Endothelial cell of umbilical vein (primary cell): ENCODE results near the gene DDX54. TPM values are rescaled to one million over a fixed set of nuclear protein-coding genes. Genes with fewer than 3 reads are reported as not detected.

Experiments
- BruUV-seq: library from RNA; stranded (reverse); fragments of 400-500 nt; replicated peaks from 2 replicates; lab custom pipeline; 2021; lab: Mats Ljungman, UMichigan
- CTCF ChIA-PET: fragments of 300-600, 350-600 bp; sonication (Branson Sonifier 250); formaldehyde crosslinking; loops from one replicate; lab custom pipeline; 2021; ENCODE audit warnings: antibody characterized with exemption, inconsistent platforms; lab: Charles Lee
- POLR2A ChIA-PET: fragments of 300-600, 350-600 bp; sonication (Branson Sonifier 250); formaldehyde crosslinking; loops from one replicate; lab custom pipeline; 2021; ENCODE audit warnings: antibody characterized with exemption, inconsistent platforms; lab: Charles Lee
- DNase-seq: peaks from one replicate; pipeline ENCODE4 v3.0.0-alpha.2; 2011; ENCODE audit warnings: low read depth, low spot score
- FAIRE-seq: peaks from 2 replicates; lab custom pipeline; 2011; peaks lifted over from hg19 to GRCh38; lab: Jason Lieb, UNC
- H2AFZ ChIP-seq: 2 replicates; pipeline ENCODE4 v1.6.0; 2012; ENCODE audit warnings: low read depth, low read length, control low read depth, inconsistent platforms
- H3K27ac ChIP-seq: 2 replicates; pipeline ENCODE4 v1.5.1; 2011; ENCODE audit warnings: low read depth, mild to moderate bottlenecking, control low read depth, low read length, moderate library complexity; ENCODE audit not compliant: insufficient read depth
- H3K27me3 ChIP-seq, 2 experiments: 2 replicates each; pipeline versions ENCODE4 v1.6.0 to v1.6.1; 2011; ENCODE audit warnings: low read length in 2 of 2, mixed read lengths in 1 of 2; ENCODE audit not compliant: control insufficient read depth in 2 of 2, insufficient read depth in 2 of 2
- H3K36me3 ChIP-seq, 2 experiments: 2 replicates in 1 of 2; 3 replicates in 1 of 2; pipeline ENCODE4 v1.5.1; 2011; ENCODE audit warnings: low read length in 2 of 2, mild to moderate bottlenecking in 1 of 2, moderate library complexity in 1 of 2; ENCODE audit not compliant: control insufficient read depth in 2 of 2, insufficient read depth in 2 of 2; ENCODE audit errors: extremely low read depth in 1 of 2
- H3K4me1 ChIP-seq: 3 replicates; pipeline ENCODE4 v1.5.1; 2011; ENCODE audit warnings: mild to moderate bottlenecking, low read length; ENCODE audit not compliant: control insufficient read depth, insufficient read depth; ENCODE audit errors: extremely low read depth
- H3K4me2 ChIP-seq: 2 replicates; pipeline ENCODE4 v1.6.1; 2011; ENCODE audit warnings: low read length, control low read depth, mixed read lengths; ENCODE audit not compliant: insufficient read depth
- H3K4me3 ChIP-seq, 3 experiments: fragments of 200-600 bp in 1 of 3; sonication (generic), shearing (Covaris generic) in 1 of 3; replicated peaks in 1 of 3; 2 replicates each; pipeline ENCODE4 v1.5.1; 2011 to 2016; ENCODE audit warnings: control low read depth in 3 of 3, low read length in 3 of 3, mild to moderate bottlenecking in 2 of 3, inconsistent platforms in 1 of 3, low read depth in 1 of 3, moderate library complexity in 1 of 3; ENCODE audit not compliant: insufficient read depth in 1 of 3
- H3K79me2 ChIP-seq: 2 replicates; pipeline ENCODE4 v1.6.0; 2012; ENCODE audit warnings: low read length, inconsistent platforms; ENCODE audit not compliant: control insufficient read depth, insufficient read depth
- H3K9ac ChIP-seq: replicated peaks from 2 replicates; pipeline ENCODE3; 2011; ENCODE audit warnings: low read length, control low read depth; ENCODE audit not compliant: insufficient read depth; ENCODE audit errors: extremely low read depth
- H3K9me1 ChIP-seq: replicated peaks from 3 replicates; pipeline ENCODE4 v1.6.0; 2011; ENCODE audit warnings: mild to moderate bottlenecking, low read length; ENCODE audit not compliant: control insufficient read depth, insufficient read depth; ENCODE audit errors: extremely low read depth
- H3K9me3 ChIP-seq: replicated peaks from 2 replicates; pipeline ENCODE4 v1.5.1; 2012; ENCODE audit warnings: low read length, inconsistent platforms; ENCODE audit not compliant: control insufficient read depth, insufficient read depth
- H4K20me1 ChIP-seq: replicated peaks from 2 replicates; pipeline ENCODE3; 2011; ENCODE audit warnings: mild to moderate bottlenecking, low read length; ENCODE audit not compliant: control insufficient read depth, insufficient read depth; ENCODE audit errors: extremely low read depth
- GATA2 ChIP-seq: IDR thresholded peaks from 2 replicates; pipeline ENCODE4 v1.7.0; 2011; ENCODE audit warnings: low read depth, mild to moderate bottlenecking, moderate library complexity, mixed read lengths, low read length; ENCODE audit not compliant: insufficient read length, insufficient read depth
- JUN ChIP-seq: IDR thresholded peaks from 2 replicates; pipeline ENCODE4 v1.6.1; 2011; ENCODE audit warnings: borderline replicate concordance, low read depth; ENCODE audit not compliant: insufficient read length, insufficient read depth
- MYC ChIP-seq: IDR thresholded peaks from one replicate; pipeline ENCODE4 v1.6.1; 2011; ENCODE audit warnings: mild to moderate bottlenecking, low read depth, low read length
- POLR2A ChIP-seq: IDR thresholded peaks from 2 replicates; pipeline ENCODE4 v1.6.1; 2012; ENCODE audit warnings: low read depth, mild to moderate bottlenecking, control low read depth, low read length
- POLR2AphosphoS5 ChIP-seq: IDR thresholded peaks from 2 replicates; pipeline ENCODE4 v1.6.1; 2012; ENCODE audit warnings: low read depth, mild to moderate bottlenecking, control low read depth, low read length, moderate library complexity; ENCODE audit not compliant: insufficient read depth
- dilution Hi-C: fragments of 300-500 bp; cut with MboI; formaldehyde crosslinking; loops from one replicate; pipeline ENCODE4 v1.15.0; 2019; ENCODE audit warnings: low sequenced_read_pairs; ENCODE audit not compliant: extremely low pct_ligation_motif_present
- intact Hi-C: fragments of 100-400 bp; cut with micrococcal nuclease; formaldehyde crosslinking; loops from one replicate; pipeline ENCODE4 v1.10.0; 2022
- polyA plus RNA-seq, 4 experiments: library from polyadenylated mRNA; depleted of rRNA in 3 of 4; stranded (reverse) in 3 of 4; unstranded in 1 of 4; fragments of >200 nt; gene quantifications; 2 replicates each; pipeline versions ENCODE4 v1.2.1 to v1.2.3, GENCODE V29; 2011 to 2012; ENCODE audit warnings: missing spikeins in 1 of 4
- total RNA-seq: library from RNA; stranded (reverse); gene quantifications from 2 replicates; pipeline ENCODE4 v1.2.3, GENCODE V29; 2021
- TF ChIP-seq, protein P1 (sequence below), 2 donors: IDR thresholded peaks; 1 replicate in 1 of 2; 2 replicates in 1 of 2; pipeline ENCODE4 v1.5.1; 2011; ENCODE audit warnings: low read length in 2 of 2, mild to moderate bottlenecking in 2 of 2, moderate library complexity in 2 of 2, control low read depth in 1 of 2, inconsistent platforms in 1 of 2, low read depth in 1 of 2; ENCODE audit not compliant: insufficient read depth in 1 of 2; ENCODE audit errors: extremely low read depth in 1 of 2

DDX54 gene
- total and polyA plus RNA-seq, 2 donors (not counting 3 experiments of a cell fraction or from before 2014, with no cell fraction given), result 54.1 to 90.0 TPM

GRCh38 chr12:113179023-113179422 lies 6.3 kb downstream of the DDX54 start:
- Histone ChIP-seq H3K27ac (no peak overlapping the region), H4K20me1 (no peaks in the 10 kb centered on the region), H3K9me3 (no peaks in the 10 kb centered on the region), H3K9me1 (no peaks in the 10 kb centered on the region), H3K36me3 (peaks cover 10 to 36% of the 10 kb centered on the region in 2 experiments), H3K27me3 (no peaks in the 10 kb centered on the region), H3K4me1 (peaks cover under 1% of the 10 kb centered on the region), H3K79me2 (peaks cover 28% of the 10 kb centered on the region), H3K9ac (no peak overlapping the region), H3K4me2 (no peak overlapping the region), H2AFZ (no peak overlapping the region), H3K4me3 (no peak overlapping the region)
- CTCF ChIA-PET, result no interaction called here
- POLR2A ChIA-PET, result no interaction called here
- FAIRE-seq (no peak), DNase-seq (no peak)
- TF ChIP-seq, protein P1, sequence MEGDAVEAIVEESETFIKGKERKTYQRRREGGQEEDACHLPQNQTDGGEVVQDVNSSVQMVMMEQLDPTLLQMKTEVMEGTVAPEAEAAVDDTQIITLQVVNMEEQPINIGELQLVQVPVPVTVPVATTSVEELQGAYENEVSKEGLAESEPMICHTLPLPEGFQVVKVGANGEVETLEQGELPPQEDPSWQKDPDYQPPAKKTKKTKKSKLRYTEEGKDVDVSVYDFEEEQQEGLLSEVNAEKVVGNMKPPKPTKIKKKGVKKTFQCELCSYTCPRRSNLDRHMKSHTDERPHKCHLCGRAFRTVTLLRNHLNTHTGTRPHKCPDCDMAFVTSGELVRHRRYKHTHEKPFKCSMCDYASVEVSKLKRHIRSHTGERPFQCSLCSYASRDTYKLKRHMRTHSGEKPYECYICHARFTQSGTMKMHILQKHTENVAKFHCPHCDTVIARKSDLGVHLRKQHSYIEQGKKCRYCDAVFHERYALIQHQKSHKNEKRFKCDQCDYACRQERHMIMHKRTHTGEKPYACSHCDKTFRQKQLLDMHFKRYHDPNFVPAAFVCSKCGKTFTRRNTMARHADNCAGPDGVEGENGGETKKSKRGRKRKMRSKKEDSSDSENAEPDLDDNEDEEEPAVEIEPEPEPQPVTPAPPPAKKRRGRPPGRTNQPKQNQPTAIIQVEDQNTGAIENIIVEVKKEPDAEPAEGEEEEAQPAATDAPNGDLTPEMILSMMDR (IDR thresholded peaks at IDR 0.05; ENCODE audit: extremely low read depth in 1 of 2, insufficient read depth in 1 of 2, low read depth in 1 of 2, low read length in 2 of 2), result no peak
- dilution Hi-C loops, result no loop called here
- no TSS peak for BruUV-seq
- intact Hi-C loops, result no loop called here

DNA sequence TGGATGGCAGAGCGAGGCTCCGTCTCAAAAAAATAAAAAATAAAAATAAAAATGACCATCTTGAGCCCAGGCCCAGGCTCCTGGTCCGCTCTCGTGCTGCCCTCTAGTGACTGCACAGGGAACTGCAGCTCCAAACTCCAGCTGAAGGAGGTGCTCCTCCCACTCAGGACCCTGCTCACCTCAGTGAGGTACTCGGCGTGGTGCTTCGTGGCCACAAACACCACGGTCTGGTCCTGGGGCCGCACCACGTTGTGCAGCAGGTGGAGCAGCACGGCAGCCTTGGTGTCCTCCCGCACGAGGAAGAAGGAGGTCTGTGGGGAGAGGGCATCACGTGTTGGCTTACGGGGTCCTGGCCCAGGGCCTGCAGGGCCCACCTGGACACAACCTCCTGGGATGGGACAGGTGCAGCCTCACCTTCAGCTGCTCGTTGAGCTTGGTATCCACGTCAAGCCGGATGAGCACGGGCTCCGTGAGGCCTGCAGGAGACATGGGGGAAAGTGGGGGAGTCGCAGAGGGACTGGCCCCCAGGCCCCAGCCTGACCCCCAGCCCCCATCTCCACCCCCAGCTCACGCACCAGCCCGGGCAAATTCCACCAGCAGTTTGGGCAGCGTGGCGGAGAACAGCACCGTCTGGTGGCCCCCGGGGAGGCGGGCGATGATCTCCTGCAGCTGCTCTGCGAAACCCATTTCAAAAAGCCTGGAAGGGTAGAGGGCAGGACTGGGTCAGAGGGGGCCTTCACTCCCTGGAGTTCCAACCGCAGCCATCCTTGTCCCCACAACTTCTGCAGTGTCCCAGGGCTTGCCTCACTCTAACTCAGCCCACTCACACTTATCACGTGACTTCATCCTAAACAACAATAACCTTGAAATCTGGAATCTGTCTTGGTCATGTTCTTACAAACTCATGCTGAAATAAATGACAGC lies 10.6 kb downstream of the DDX54 start:
- no TSS peak for BruUV-seq
- Histone ChIP-seq H3K27me3 (no peaks in the 10 kb centered on the region), H3K4me2 (no peak overlapping the region), H3K9me1 (no peaks in the 10 kb centered on the region), H3K4me3 (no peak overlapping the region), H3K9ac (no peak overlapping the region), H3K36me3 (peaks cover 28 to 57% of the 10 kb centered on the region in 2 experiments), H3K79me2 (no peaks in the 10 kb centered on the region), H3K9me3 (no peaks in the 10 kb centered on the region), H4K20me1 (no peaks in the 10 kb centered on the region), H3K4me1 (no peaks in the 10 kb centered on the region), H2AFZ (no peak overlapping the region), H3K27ac (no peak overlapping the region)
- ChIA-PET CTCF (interaction anchor here (1.0 to 6.4 kb wide), 19 partner anchors 9 to 250 kb away, joined by 3 to 83 read pairs (median 5); partner anchors contain the start of genes DDX54 and RITA1), POLR2A (no interaction called here)
- dilution Hi-C loops, result no loop called here
- TF ChIP-seq POLR2A (no peak), MYC (no peak), GATA2 (no peak), POLR2AphosphoS5 (no peak), JUN (no peak)
- TF ChIP-seq, protein P1 (IDR thresholded peaks at IDR 0.05; ENCODE audit: extremely low read depth in 1 of 2, insufficient read depth in 1 of 2, low read depth in 1 of 2, low read length in 2 of 2), result peak; percentile 95
- DNase-seq (peak; percentile 66), FAIRE-seq (peak; percentile 85)
- intact Hi-C loops, result loop anchor here (1.0 kb wide), 2 partner anchors 126 to 182 kb away; no protein-coding TSS in a partner anchor
